H1 (cell line): ENCODE measurements around the gene HIC1. TPM values are rescaled to one million over a fixed set of nuclear protein-coding genes. Genes with fewer than 3 reads are reported as not detected.

Source experiments
- SP1 ChIP-seq: IDR thresholded peaks from 2 replicates; pipeline ENCODE4 v1.6.1; 2011; ENCODE audit warnings: low read depth, low read length
- polyA plus RNA-seq, 7 experiments: library from polyadenylated mRNA; depleted of rRNA in 3 of 7; stranded (reverse) in 5 of 7; unstranded in 2 of 7; fragments of >200 nt in 5 of 7; fragments of 200-250 nt in 2 of 7; gene quantifications; 1 replicate in 5 of 7; 2 replicates in 1 of 7; 4 replicates in 1 of 7; pipeline versions ENCODE4 v1.2.1 to v1.2.3, GENCODE V29; 2011 to 2013; ENCODE audit warnings: missing spikeins in 2 of 7, mixed read lengths in 2 of 7
- total RNA-seq: library from RNA; stranded (reverse); fragmentation: NEBNext Ultra II Directional; extraction: Animal tissue kit (Norgen Biotek cat#: 25700); gene quantifications from 2 replicates; pipeline ENCODE4 v1.2.1, GENCODE V29; 2021

Gene HIC1
- total and polyA plus RNA-seq, 2 of the 8 experiments (the other 6 are each of a cell fraction or from before 2014, with no cell fraction given), result 0.06 to 0.09 TPM

DNA sequence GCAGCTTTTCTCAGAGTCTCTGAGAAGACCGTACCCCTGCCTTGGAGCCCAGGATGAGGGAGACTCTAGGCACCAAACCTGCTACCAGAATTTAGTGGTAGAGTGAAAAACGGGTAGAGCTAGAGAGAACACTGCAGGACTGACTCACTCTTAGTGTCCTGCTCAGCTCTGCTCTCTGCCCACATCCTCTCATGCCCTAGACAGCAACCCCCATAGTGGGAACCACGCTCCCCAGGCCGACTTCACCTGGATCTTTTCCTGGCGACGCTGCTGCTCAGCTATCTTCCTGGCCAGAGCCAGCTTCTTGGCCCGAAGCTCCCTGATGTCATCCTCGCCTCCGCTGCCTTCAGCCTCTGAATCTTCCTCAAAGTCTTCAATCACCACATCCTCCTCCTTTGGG, 26.7 kb downstream of the HIC1 start (continued):
- TF ChIP-seq SP1, result no peak
